Vagina (tissue), 2 donors: Measurements from ENCODE around the gene ZNF787.

ENCODE experiments used
- POLR2A ChIP-seq, 2 donors: fragments of 450-650 bp; IDR thresholded peaks; one replicate each; pipeline ENCODE4 v1.6.1; 2017; ENCODE audit warnings: antibody characterized with exemption in 2 of 2, mild to moderate bottlenecking in 2 of 2, moderate library complexity in 2 of 2
- POLR2AphosphoS5 ChIP-seq, 2 donors: sonication (generic); formaldehyde crosslinking; IDR thresholded peaks; one replicate each; pipeline ENCODE4 v1.9.0; 2017; ENCODE audit warnings: antibody characterized with exemption in 2 of 2, mild to moderate bottlenecking in 2 of 2, low read depth in 1 of 2; ENCODE audit not compliant: insufficient read depth in 1 of 2

DNA sequence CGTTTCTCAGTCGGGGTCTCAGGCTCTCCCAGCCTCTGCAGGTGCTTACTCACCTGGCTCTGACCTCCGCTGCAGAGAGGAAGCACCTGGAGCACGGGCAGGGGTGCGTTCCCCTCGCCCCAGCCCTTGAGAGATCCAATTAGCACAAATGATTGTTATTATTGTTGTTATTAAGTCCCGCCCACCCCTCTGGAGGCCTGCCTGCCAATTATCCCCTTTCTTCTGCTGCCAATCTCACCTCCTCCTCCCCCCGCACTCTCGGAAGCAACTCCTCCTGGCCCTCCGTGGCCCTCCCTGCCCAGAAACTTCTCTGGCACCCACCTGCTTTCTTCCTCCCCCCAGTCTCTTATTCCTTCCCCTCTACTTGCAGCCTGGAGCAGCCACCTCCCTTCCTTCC is 8.8 kb downstream of the ZNF787 start:
- TF ChIP-seq POLR2AphosphoS5 (IDR thresholded peaks at IDR 0.05; ENCODE audit: insufficient read depth in 1 of 2, low read depth in 1 of 2) (no peak), POLR2A (IDR thresholded peaks at IDR 0.05) (no peak)
